Thymus (tissue), 11 donors: Measurements from ENCODE around the gene ACTR1B. TPM values are rescaled to one million over a fixed set of nuclear protein-coding genes. Genes with fewer than 3 reads are reported as not detected.
"Not testable (repeated sequence)": the region's sequence is repeated elsewhere in the genome, so short reads cannot be mapped to it uniquely, and the experiment has no call there.

Experiments used
- DNase-seq, 9 donors: peaks; one replicate each; pipeline ENCODE4 v3.0.0-alpha.2; 2013; ENCODE audit warnings: low spot score in 9 of 9, low read depth in 6 of 9, missing footprints in 1 of 9
- H3K27ac ChIP-seq, 2 donors: one replicate each; pipeline ENCODE4 v1.5.1; 2013; ENCODE audit warnings: control low read depth in 1 of 2, low read depth in 1 of 2, low read length in 1 of 2, mild to moderate bottlenecking in 1 of 2, moderate library complexity in 1 of 2
- H3K27me3 ChIP-seq, 2 donors: one replicate each; pipeline ENCODE4 v1.5.1; 2013; ENCODE audit warnings: low read length in 1 of 2; ENCODE audit not compliant: control insufficient read depth in 2 of 2, insufficient read depth in 1 of 2
- H3K36me3 ChIP-seq, 2 donors: one replicate each; pipeline ENCODE4 v1.5.1; 2013; ENCODE audit warnings: low read length in 1 of 2, mild to moderate bottlenecking in 1 of 2, moderate library complexity in 1 of 2; ENCODE audit not compliant: control insufficient read depth in 2 of 2, insufficient read depth in 2 of 2
- H3K4me1 ChIP-seq, 2 donors: one replicate each; pipeline ENCODE4 v1.5.1; 2013; ENCODE audit warnings: low read length in 2 of 2; ENCODE audit not compliant: control insufficient read depth in 2 of 2, insufficient read depth in 2 of 2
- H3K4me3 ChIP-seq, 2 donors: one replicate each; pipeline ENCODE4 v1.5.1; 2013; ENCODE audit warnings: low read length in 2 of 2, control low read depth in 1 of 2, mild to moderate bottlenecking in 1 of 2
- H3K9me3 ChIP-seq, 2 donors: one replicate each; pipeline ENCODE4 v1.5.1; 2013; ENCODE audit warnings: low read length in 1 of 2, mild to moderate bottlenecking in 1 of 2; ENCODE audit not compliant: control insufficient read depth in 2 of 2, insufficient read depth in 1 of 2
- WGBS: extraction: QIAGEN DNeasy Blood & Tissue Kit; methylation state at CpG from one replicate; pipeline ENCODE4 v1.1.7; 2013; 5-methylcytosine and 5-hydroxymethylcytosine counted together
- polyA plus RNA-seq: library from polyadenylated mRNA; stranded (reverse); fragments of 200-250 nt; gene quantifications from one replicate; pipeline ENCODE4 v1.2.3, GENCODE V29; 2013
- total RNA-seq: library from RNA; stranded (reverse); fragments of 120-200 nt; gene quantifications from one replicate; pipeline ENCODE4 v1.2.4, GENCODE V29; 2013
- donor health status: healthy.

Gene ACTR1B
- total and polyA plus RNA-seq, 2 donors = 44.1 to 73.2 TPM

GRCh38 chr2:97697252-97698235, 33.7 kb upstream of the ACTR1B start:
- no peaks in the 10 kb centered on the region for H3K27me3 ChIP-seq
- DNase-seq = peak; percentile 63 to 92 (median 80)
- H3K27ac ChIP-seq = no peak overlapping the region
- H3K4me3 ChIP-seq = no peak overlapping the region
- H3K9me3 ChIP-seq = no peaks in the 10 kb centered on the region
- WGBS = 32% methylated on average over 14 of the region's 14 CpGs
- peaks cover 0 to 9% of the 10 kb centered on the region in 2 donors for H3K4me1 ChIP-seq
- no peaks in the 10 kb centered on the region for H3K36me3 ChIP-seq

DNA sequence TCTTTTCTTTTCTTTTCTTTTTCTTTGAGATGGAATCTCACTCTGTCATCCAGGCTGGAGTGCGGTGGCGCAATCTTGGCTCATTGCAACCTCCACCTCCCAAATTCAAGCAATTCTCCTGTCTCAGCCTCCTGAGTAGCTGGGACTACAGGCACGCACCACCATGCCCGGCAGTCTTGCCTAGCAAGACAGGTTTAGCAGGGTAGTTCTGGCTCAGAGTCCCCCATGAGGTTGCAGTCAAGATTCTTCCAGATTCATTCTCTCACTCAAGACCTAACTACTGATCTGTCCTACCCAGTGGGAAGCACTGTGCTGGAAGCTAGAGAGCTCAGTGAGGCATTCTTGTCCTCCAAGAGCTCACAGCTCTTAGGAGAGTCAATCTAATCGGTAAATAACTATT, 31.9 kb upstream of the ACTR1B start:
- H3K27me3 ChIP-seq = no peaks in the 10 kb centered on the region
- H3K9me3 ChIP-seq = no peaks in the 10 kb centered on the region
- WGBS = 98% methylated on average over 5 of the region's 5 CpGs
- H3K27ac ChIP-seq = no peak overlapping the region
- peaks cover 0 to 9% of the 10 kb centered on the region in 2 donors for H3K4me1 ChIP-seq
- H3K36me3 ChIP-seq = no peaks in the 10 kb centered on the region
- DNase-seq = no peak
- H3K4me3 ChIP-seq = no peak overlapping the region

GRCh38 chr2:97693476-97693875, 29.6 kb upstream of the ACTR1B start:
- Histone ChIP-seq H3K36me3 (no peaks in the 10 kb centered on the region), H3K27me3 (no peaks in the 10 kb centered on the region), H3K4me3 (no peak overlapping the region), H3K27ac (no peak overlapping the region), H3K4me1 (peaks cover 0 to 3% of the 10 kb centered on the region in 2 donors), H3K9me3 (no peaks in the 10 kb centered on the region)
- DNase-seq = no peak

GRCh38 chr2:97691166-97691565, 27.3 kb upstream of the ACTR1B start:
- Histone ChIP-seq H3K4me3 (no peak overlapping the region), H3K9me3 (no peaks in the 10 kb centered on the region), H3K4me1 (no peaks in the 10 kb centered on the region), H3K36me3 (no peaks in the 10 kb centered on the region), H3K27ac (no peak overlapping the region), H3K27me3 (no peaks in the 10 kb centered on the region)
- 97% methylated on average over 6 of the region's 6 CpGs for WGBS
- DNase-seq = no peak

DNA sequence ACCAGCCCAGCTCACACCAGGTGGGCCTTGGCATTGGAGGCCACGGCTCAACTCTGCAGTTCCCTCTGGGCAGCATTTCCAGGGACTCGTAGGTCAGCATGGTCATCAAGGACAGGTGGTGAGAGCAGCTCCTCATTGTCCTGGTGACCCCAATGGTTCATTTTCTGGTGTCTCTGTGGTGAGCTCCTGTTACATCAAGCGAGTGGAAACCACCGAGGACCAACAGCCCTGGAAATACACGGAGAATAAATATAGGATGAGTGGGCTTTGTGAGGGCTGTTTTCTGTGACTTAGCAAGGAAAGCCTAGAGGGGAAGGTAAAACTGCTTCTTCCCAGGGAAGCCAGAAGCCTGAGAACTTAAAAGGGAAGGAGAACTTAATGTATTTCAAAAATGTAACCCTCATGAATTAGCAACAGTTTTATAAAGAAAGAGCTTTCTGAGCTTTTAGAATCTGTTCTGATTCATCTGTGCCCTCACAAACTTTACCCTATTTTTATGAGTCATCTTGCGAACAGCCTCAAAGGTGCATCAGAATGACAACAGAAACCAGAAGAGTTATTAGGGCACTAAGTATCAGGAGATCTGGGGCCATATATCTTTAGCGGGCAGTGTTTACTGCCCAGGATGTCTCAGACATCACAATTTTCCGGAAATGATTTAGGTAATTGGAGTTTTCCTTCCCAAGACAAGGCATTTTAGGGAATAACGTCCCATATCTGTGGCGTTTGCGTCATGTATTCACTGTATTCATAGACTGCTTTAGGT, 24.4 kb upstream of the ACTR1B start:
- Histone ChIP-seq H3K9me3 (no peaks in the 10 kb centered on the region), H3K27me3 (no peaks in the 10 kb centered on the region), H3K4me1 (no peaks in the 10 kb centered on the region), H3K27ac (no peak overlapping the region), H3K4me3 (no peak overlapping the region), H3K36me3 (no peaks in the 10 kb centered on the region)
- 97% methylated on average over 11 of the region's 11 CpGs for WGBS
- no peak for DNase-seq

DNA sequence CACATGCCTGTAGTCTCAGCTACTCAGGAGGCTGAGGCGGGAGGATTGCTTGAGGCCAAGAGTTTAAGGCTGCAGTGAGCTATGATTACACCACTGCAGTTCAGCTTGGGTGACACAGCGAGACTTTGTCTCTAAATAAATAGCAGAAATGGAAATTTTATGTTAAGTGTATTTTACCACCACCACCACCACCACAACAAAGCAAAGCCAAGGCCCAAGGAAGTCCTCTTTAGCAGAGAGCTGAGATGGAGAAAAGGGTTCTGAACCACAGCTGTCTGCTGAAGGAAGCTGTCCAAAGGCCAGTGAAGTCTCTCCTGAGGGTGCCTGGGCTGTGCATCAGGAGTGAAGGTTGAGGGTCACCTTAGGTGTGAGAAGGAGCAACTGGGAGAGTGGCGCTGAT, 23.4 kb upstream of the ACTR1B start:
- H3K27me3 ChIP-seq, H3K4me1 ChIP-seq, H3K36me3 ChIP-seq, DNase-seq, H3K9me3 ChIP-seq, H3K27ac ChIP-seq, H3K4me3 ChIP-seq: not testable (repeated sequence)
- WGBS = 63% methylated on average over 2 of the region's 3 CpGs

DNA sequence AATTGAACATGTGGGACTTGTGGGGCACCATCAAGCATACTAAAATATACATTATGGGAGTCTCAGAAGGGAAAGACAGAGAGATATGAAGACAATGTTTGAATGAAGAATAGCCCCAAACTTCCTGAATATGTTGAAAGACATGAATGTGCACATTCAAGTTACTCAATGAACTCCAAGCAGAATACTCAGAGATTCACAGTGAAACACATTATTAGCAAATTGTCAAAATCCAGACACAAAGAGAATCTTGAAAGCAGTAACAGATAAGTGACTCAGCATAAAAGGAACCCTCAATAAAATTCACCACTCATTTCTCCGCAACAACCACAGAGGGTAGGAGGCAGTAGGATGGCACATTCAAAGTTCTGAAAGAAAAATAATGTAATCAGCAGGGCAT, 14.5 kb upstream of the ACTR1B start:
- no peak for DNase-seq
- no peaks in the 10 kb centered on the region for H3K36me3 ChIP-seq
- 75% methylated on average over 1 of the region's 1 CpG for WGBS

DNA sequence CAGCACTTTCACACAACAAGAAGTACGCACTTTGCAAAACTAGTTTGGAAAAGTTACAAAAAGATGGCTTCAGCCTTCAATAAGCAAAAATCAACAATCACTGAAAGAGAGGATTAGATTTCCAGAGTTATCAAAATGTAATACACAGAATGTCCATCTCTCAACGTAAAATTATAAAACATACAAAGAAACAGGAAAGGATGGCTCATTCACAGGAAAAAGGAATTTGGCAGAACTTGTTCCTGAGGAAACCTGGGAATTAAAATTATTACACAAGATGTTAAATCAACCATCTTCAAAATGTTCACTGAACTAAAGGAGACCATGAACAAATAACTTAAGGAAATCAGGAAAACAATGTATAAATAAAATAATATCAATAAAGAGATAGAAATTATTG, 13.6 kb upstream of the ACTR1B start:
- H3K4me3 ChIP-seq = no peak overlapping the region
- H3K9me3 ChIP-seq = no peaks in the 10 kb centered on the region
- WGBS = 96% methylated on average over 2 of the region's 2 CpGs
- no peaks in the 10 kb centered on the region for H3K27me3 ChIP-seq
- H3K36me3 ChIP-seq = no peaks in the 10 kb centered on the region
- no peak for DNase-seq
- H3K4me1 ChIP-seq = peaks cover 0 to 5% of the 10 kb centered on the region in 2 donors
- no peak overlapping the region for H3K27ac ChIP-seq

More for the DNA sequence above, 14.5 kb upstream of the ACTR1B start:
- H3K27me3 ChIP-seq = no peaks in the 10 kb centered on the region
- no peak overlapping the region for H3K4me3 ChIP-seq
- H3K4me1 ChIP-seq = peaks cover 0 to 1% of the 10 kb centered on the region in 2 donors
- H3K27ac ChIP-seq = no peak overlapping the region
- H3K9me3 ChIP-seq = no peaks in the 10 kb centered on the region

DNA sequence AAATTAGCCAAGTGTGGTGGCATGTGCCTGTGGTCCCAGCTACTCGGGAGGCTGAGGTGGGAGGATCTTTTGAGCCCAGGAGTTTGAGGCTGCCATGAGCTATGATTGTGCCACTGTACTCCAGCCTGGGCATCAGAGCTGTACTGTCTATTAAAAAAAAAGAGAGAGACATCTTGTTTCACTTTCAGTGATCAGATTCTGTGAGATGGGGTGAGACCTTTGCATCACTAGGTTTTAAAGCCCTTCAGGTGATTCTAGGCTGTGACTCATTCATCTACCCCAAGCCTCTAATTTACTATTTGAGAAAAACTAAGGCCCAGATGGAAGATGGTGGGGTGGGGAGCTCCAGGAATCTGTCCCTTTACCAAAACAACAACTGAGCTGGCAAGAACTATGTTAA, 12.8 kb upstream of the ACTR1B start:
- Histone ChIP-seq H3K27me3 (no peaks in the 10 kb centered on the region), H3K9me3 (no peaks in the 10 kb centered on the region), H3K4me3 (no peak overlapping the region), H3K4me1 (peaks cover 0 to 5% of the 10 kb centered on the region in 2 donors), H3K36me3 (no peaks in the 10 kb centered on the region), H3K27ac (no peak overlapping the region)
- DNase-seq = no peak
- 96% methylated on average over 1 of the region's 1 CpG for WGBS
